Neural cell (in vitro differentiated cells): ENCODE results near the gene MARK1. TPM values are rescaled to one million over a fixed set of nuclear protein-coding genes. Genes with fewer than 3 reads are reported as not detected.

Source experiments
- H2AFZ ChIP-seq: fragments of 200-600, 300-800 bp; sonication (generic), shearing (Covaris generic); 2 replicates; pipeline ENCODE4 v1.6.0; 2014; ENCODE audit warnings: low read depth, mild to moderate bottlenecking, antibody characterized with exemption, low read length, moderate library complexity
- H3F3A ChIP-seq: fragments of 200-600 bp; shearing (Covaris generic); 2 replicates; pipeline ENCODE4 v1.6.1; 2016; ENCODE audit warnings: mild to moderate bottlenecking, moderate library complexity, mixed read lengths, antibody characterized with exemption, low read length; ENCODE audit not compliant: insufficient read depth, poor library complexity, severe bottlenecking
- H3K27ac ChIP-seq: fragments of 200-600, 300-800 bp; sonication (generic), shearing (Covaris generic); 2 replicates; pipeline ENCODE4 v1.5.1; 2014; ENCODE audit warnings: mild to moderate bottlenecking, low read length, moderate library complexity
- H3K27me3 ChIP-seq: fragments of 300-800, 200-600 bp; sonication (generic), shearing (Covaris generic); 2 replicates; pipeline ENCODE4 v1.6.0; 2014; ENCODE audit warnings: mild to moderate bottlenecking, low read depth, low read length, moderate library complexity; ENCODE audit not compliant: insufficient read depth
- H3K36me3 ChIP-seq: fragments of 300-800, 200-600 bp; sonication (generic), shearing (Covaris generic); 2 replicates; pipeline ENCODE4 v1.5.1; 2014; ENCODE audit warnings: mild to moderate bottlenecking, antibody characterized with exemption, low read length, moderate library complexity; ENCODE audit not compliant: insufficient read depth
- H3K4me2 ChIP-seq: fragments of 300-800, 200-600 bp; sonication (generic), shearing (Covaris generic); 2 replicates; pipeline ENCODE4 v1.6.0; 2014; ENCODE audit warnings: mild to moderate bottlenecking, low read length
- H3K4me3 ChIP-seq: fragments of 300-800, 200-600 bp; sonication (generic), shearing (Covaris generic); 2 replicates; pipeline ENCODE4 v1.5.1; 2014; ENCODE audit warnings: mild to moderate bottlenecking, low read length, moderate library complexity
- H3K79me2 ChIP-seq: fragments of 200-600 bp; shearing (Covaris generic); replicated peaks from 2 replicates; pipeline ENCODE4 v1.6.0; 2014; ENCODE audit warnings: mild to moderate bottlenecking, low read length, moderate library complexity; ENCODE audit not compliant: insufficient read depth
- H3K9ac ChIP-seq: fragments of 300-800, 200-600 bp; sonication (generic), shearing (Covaris generic); 2 replicates; pipeline ENCODE4 v1.6.1; 2016; ENCODE audit warnings: mild to moderate bottlenecking, low read length, mixed read lengths
- H3K9me2 ChIP-seq: fragments of 200-600 bp; shearing (Covaris generic); 2 replicates; pipeline ENCODE4 v1.6.1; 2016; ENCODE audit warnings: mild to moderate bottlenecking, low read length, mixed read lengths; ENCODE audit not compliant: insufficient read depth
- H3K9me3 ChIP-seq: fragments of 200-600, 300-800 bp; sonication (generic), shearing (Covaris generic); 2 replicates; pipeline ENCODE4 v1.6.1; 2016; ENCODE audit warnings: mild to moderate bottlenecking, mixed run types, low read length, moderate library complexity, mixed read lengths
- H4K20me1 ChIP-seq: fragments of 200-600 bp; shearing (Covaris generic); 2 replicates; pipeline ENCODE4 v1.6.1; 2016; ENCODE audit warnings: mild to moderate bottlenecking, mixed run types; ENCODE audit not compliant: insufficient read depth
- CTCF ChIP-seq: fragments of 450-650 bp; IDR thresholded peaks from 2 replicates; pipeline ENCODE4 v1.5.1; 2014; ENCODE audit warnings: antibody characterized with exemption, mild to moderate bottlenecking, moderate library complexity; ENCODE audit not compliant: poor library complexity, severe bottlenecking
- EP300 ChIP-seq: fragments of 450-650 bp; conservative IDR thresholded peaks from 2 replicates; pipeline ENCODE4 v1.6.1; 2014; ENCODE audit warnings: antibody characterized with exemption, mild to moderate bottlenecking, moderate library complexity; ENCODE audit not compliant: poor library complexity, severe bottlenecking
- EZH2 ChIP-seq: fragments of 200-600, 300-800 bp; shearing (Covaris generic), sonication (generic); IDR thresholded peaks from 2 replicates; pipeline ENCODE4 v1.6.1; 2014; ENCODE audit warnings: antibody characterized with exemption, low read length, borderline replicate concordance, mild to moderate bottlenecking; ENCODE audit not compliant: insufficient read depth, poor library complexity, severe bottlenecking
- MXI1 ChIP-seq: fragments of 450-650 bp; conservative IDR thresholded peaks from 2 replicates; pipeline ENCODE4 v1.6.1; 2014; ENCODE audit warnings: antibody characterized with exemption, mild to moderate bottlenecking; ENCODE audit not compliant: poor library complexity, severe bottlenecking
- POLR2AphosphoS5 ChIP-seq: IDR thresholded peaks from 2 replicates; pipeline ENCODE4 v1.6.1; 2012
- RAD21 ChIP-seq: fragments of 450-650 bp; conservative IDR thresholded peaks from 2 replicates; pipeline ENCODE4 v1.6.1; 2014; ENCODE audit warnings: antibody characterized with exemption, mild to moderate bottlenecking, moderate library complexity
- REST ChIP-seq: IDR thresholded peaks from 2 replicates; pipeline ENCODE4 v1.6.1; 2012; ENCODE audit warnings: borderline replicate concordance
- SMC3 ChIP-seq: fragments of 450-650 bp; conservative IDR thresholded peaks from 2 replicates; pipeline ENCODE4 v1.6.1; 2014; ENCODE audit warnings: antibody characterized with exemption, mild to moderate bottlenecking, moderate library complexity; ENCODE audit not compliant: poor library complexity
- TAF1 ChIP-seq: IDR thresholded peaks from 2 replicates; pipeline ENCODE4 v1.6.1; 2012; ENCODE audit warnings: low read depth
- polyA plus RNA-seq: library from polyadenylated mRNA; depleted of rRNA; stranded (reverse); fragments of >200 nt; gene quantifications from 2 replicates; pipeline ENCODE4 v1.2.3, GENCODE V29; 2014

The MARK1 gene
- polyA plus RNA-seq, 1 donor from 2014 or later = 38.6 TPM

DNA sequence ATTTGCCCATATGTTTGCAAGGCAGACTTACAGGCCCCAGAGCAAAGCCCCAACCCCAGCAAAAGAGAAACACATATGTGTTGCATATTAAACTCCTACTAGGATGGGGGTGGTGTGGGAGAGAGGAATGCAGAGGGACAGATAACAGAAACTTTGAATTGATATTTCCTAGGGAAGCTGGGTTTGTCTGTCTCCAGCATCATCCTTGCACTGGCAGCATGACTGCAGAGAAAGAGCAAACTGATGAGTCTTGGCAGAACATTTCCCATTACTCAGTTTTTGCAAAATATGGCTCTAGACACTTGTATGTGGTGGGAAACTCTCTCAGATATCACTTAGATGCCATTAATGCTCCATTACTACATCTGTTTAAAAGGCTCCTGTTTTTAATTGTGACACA lies 43.8 kb upstream of the MARK1 start:
- Histone ChIP-seq H3K9me2 (no peaks in the 10 kb centered on the region), H3K4me3 (no peak overlapping the region), H3K4me2 (no peak overlapping the region), H3K9ac (no peak overlapping the region), H4K20me1 (no peaks in the 10 kb centered on the region), H3K79me2 (no peaks in the 10 kb centered on the region), H3K27ac (no peak overlapping the region), H3K9me3 (no peaks in the 10 kb centered on the region), H3K36me3 (no peaks in the 10 kb centered on the region), H3K27me3 (no peaks in the 10 kb centered on the region), H3F3A (no peaks in the 10 kb centered on the region), H2AFZ (no peak overlapping the region)
- TF ChIP-seq EZH2 (no peak), EP300 (no peak)

GRCh38 chr1:220485131-220485530 lies 42.8 kb upstream of the MARK1 start:
- Histone ChIP-seq H3K27me3 (no peaks in the 10 kb centered on the region), H3K4me2 (no peak overlapping the region), H4K20me1 (no peaks in the 10 kb centered on the region), H3K36me3 (no peaks in the 10 kb centered on the region), H2AFZ (no peak overlapping the region), H3K9ac (no peak overlapping the region), H3K27ac (no peak overlapping the region), H3K4me3 (no peak overlapping the region), H3K9me2 (no peaks in the 10 kb centered on the region), H3K9me3 (no peaks in the 10 kb centered on the region), H3K79me2 (no peaks in the 10 kb centered on the region), H3F3A (no peaks in the 10 kb centered on the region)
- TF ChIP-seq RAD21 (no peak), POLR2AphosphoS5 (no peak), REST (no peak), EP300 (no peak), CTCF (no peak), TAF1 (no peak), MXI1 (no peak), SMC3 (no peak), EZH2 (no peak)

- H3F3A ChIP-seq = no peaks in the 10 kb centered on the region
- no peak overlapping the region for H3K4me3 ChIP-seq
- no peak overlapping the region for H3K9ac ChIP-seq
- no peaks in the 10 kb centered on the region for H3K9me3 ChIP-seq
- H3K27me3 ChIP-seq = no peaks in the 10 kb centered on the region
- H3K79me2 ChIP-seq = no peaks in the 10 kb centered on the region
- H3K27ac ChIP-seq = no peak overlapping the region
- no peaks in the 10 kb centered on the region for H4K20me1 ChIP-seq
- TF ChIP-seq CTCF (no peak), TAF1 (no peak), EZH2 (no peak), POLR2AphosphoS5 (no peak), MXI1 (no peak), SMC3 (no peak), RAD21 (no peak), EP300 (no peak), REST (no peak)
- H3K9me2 ChIP-seq = no peaks in the 10 kb centered on the region
- no peak overlapping the region for H2AFZ ChIP-seq
- H3K36me3 ChIP-seq = no peaks in the 10 kb centered on the region
- H3K4me2 ChIP-seq = no peak overlapping the region
Observed at GRCh38 chr1:220485791-220486190, 42.1 kb upstream of the MARK1 start.
